T-helper 17 cell (primary cell): ENCODE measurements around the gene NKIRAS1. TPM values are rescaled to one million over a fixed set of nuclear protein-coding genes. Genes with fewer than 3 reads are reported as not detected.

ENCODE experiments used
- ATAC-seq: fragments of 150-1000 bp; cut with Tn5 transposase; 2 replicates; pipeline ENCODE4 v1.10.0; 2021; ENCODE audit warnings: mild to moderate bottlenecking, moderate library complexity
- DNase-seq, 3 donors: peaks; one replicate each; pipeline versions ENCODE4 v3.0.0 to v3.0.0-alpha.2; 2020 to 2021
- H3K9me3 ChIP-seq: one replicate; pipeline ENCODE4 v1.7.0; 2013; ENCODE audit warnings: low read length, mild to moderate bottlenecking; ENCODE audit not compliant: control insufficient read depth, poor library complexity, severe bottlenecking
- H3K27ac Mint-ChIP-seq: one replicate; pipeline ENCODE4 v1.8.0; 2022; ENCODE audit warnings: mild to moderate bottlenecking, moderate library complexity, mixed read lengths
- H3K27me3 Mint-ChIP-seq: one replicate; pipeline ENCODE4 v1.8.0; 2022; ENCODE audit warnings: mixed read lengths
- H3K36me3 Mint-ChIP-seq: one replicate; pipeline ENCODE4 v1.8.0; 2022; ENCODE audit warnings: low read depth, mixed read lengths
- H3K4me1 Mint-ChIP-seq: one replicate; pipeline ENCODE4 v1.8.0; 2022; ENCODE audit warnings: mild to moderate bottlenecking, mixed read lengths
- H3K4me3 Mint-ChIP-seq: one replicate; pipeline ENCODE4 v1.8.0; 2022; ENCODE audit warnings: mild to moderate bottlenecking, moderate library complexity, mixed read lengths
- total RNA-seq, 4 donors: library from RNA in 2 of 4; stranded (reverse) in 2 of 4; gene quantifications; one replicate each; pipeline ENCODE4 v1.2.3 and lab custom pipeline; 2022 to 2026

NKIRAS1 gene
- total RNA-seq (1 to 10 TPM; 2.6 to 2.7 TPM), total RNA-seq (lab: John Stamatoyannopoulos, UW) (5.4 to 8.1 reads per million in 2 donors)

DNA sequence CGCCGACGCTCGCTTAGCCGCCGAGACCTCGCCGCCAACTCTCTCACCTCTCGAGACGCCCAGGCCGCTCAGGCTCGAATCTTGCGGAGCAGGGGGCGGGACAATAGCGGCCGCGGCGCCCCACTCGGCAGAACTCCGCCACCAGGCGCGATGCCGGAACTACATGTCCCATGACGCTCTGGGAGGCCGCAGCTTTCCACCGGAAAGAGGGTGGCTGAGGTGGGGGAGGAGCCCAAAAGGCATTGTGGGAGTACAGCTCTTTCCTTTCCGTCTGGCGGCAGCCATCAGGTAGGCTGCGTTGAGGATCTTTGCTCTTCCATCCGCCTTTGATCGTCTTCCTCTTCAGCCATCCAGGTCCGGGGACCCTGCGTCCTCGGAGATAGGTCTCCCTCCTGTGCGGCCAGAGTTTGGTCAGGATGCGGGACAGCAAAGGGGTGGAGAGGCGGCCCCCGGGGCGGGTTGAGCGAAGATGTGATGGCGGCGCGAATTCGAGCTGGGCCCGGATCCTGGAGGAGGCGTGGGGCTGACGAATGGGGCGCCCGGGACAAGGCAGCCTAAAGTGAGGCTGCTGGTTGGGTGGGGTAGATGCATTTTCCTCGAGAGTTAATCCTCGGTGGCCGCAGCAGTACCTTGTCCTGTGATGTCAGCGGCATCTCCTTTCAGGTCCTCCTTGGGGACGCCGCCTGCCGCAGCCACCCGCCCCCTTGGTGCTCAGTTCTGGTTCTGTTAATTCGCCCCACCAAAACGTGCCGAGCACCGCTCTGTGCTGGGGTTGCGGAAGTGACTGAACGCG is at the start of gene NKIRAS1, which contains the start of gene RPL15:
NKIRAS1 (minus strand) TSS at position 105 of the 793 bp plus-strand sequence. CDS start 6,086 bp downstream, outside the sequence.
RPL15 (plus strand) TSS at position 247 of the 793 bp plus-strand sequence. CDS start 728 bp downstream, outside the sequence.
- ATAC-seq = peak; percentile 95
- Mint-ChIP-seq H3K36me3 (no peaks in the 10 kb centered on the region), H3K4me1 (peaks cover 37% of the 10 kb centered on the region), H3K27ac (peak within 1 kb of the TSS; percentile 98), H3K4me3 (peak within 1 kb of the TSS; percentile 98), H3K27me3 (no peaks in the 10 kb centered on the region)
- no peaks in the 10 kb centered on the region for H3K9me3 ChIP-seq
- DNase-seq = peak; percentile 91 to 95 (median 95)

DNA sequence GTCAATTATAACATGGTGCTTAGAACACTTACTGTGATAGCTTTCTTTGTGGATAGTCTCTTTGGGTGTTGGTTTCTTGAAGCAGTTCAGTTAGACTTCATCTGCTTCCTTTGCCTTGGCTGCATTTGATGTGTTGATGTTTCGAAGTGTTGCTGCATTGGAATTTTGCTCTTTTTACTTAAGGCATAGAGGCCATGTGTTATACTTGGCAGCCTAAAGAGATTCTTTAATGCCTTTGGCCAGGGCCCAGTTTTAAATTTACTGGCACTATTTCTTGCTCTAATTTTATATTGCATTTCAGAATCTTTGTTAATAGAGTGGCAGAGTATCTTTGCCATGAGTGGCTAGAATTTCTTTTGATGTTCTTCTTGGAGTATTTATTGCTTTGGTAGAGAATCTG is 49.5 kb upstream of the NKIRAS1 start:
- Mint-ChIP-seq H3K27me3 (no peaks in the 10 kb centered on the region), H3K4me3 (no peak overlapping the region), H3K4me1 (peaks cover 34% of the 10 kb centered on the region), H3K27ac (peak overlapping the region; percentile 87), H3K36me3 (peaks cover 15% of the 10 kb centered on the region)
- H3K9me3 ChIP-seq = no peaks in the 10 kb centered on the region
- ATAC-seq (no peak), DNase-seq (no peak)

GRCh38 chr3:23964537-23965235 is 47.9 kb upstream of the NKIRAS1 start:
- no peak for ATAC-seq
- H3K4me1 Mint-ChIP-seq = peaks cover 35% of the 10 kb centered on the region
- peak overlapping the region; percentile 47 for H3K27ac Mint-ChIP-seq
- no peak for DNase-seq
- no peaks in the 10 kb centered on the region for H3K27me3 Mint-ChIP-seq
- no peak overlapping the region for H3K4me3 Mint-ChIP-seq
- H3K36me3 Mint-ChIP-seq = peaks cover 11% of the 10 kb centered on the region
- H3K9me3 ChIP-seq = no peaks in the 10 kb centered on the region

- peaks cover 10% of the 10 kb centered on the region for H3K36me3 Mint-ChIP-seq
- peaks cover 35% of the 10 kb centered on the region for H3K4me1 Mint-ChIP-seq
These were observed 45.1 kb upstream of the NKIRAS1 start for GRCh38 chr3:23961913-23962312.

DNA sequence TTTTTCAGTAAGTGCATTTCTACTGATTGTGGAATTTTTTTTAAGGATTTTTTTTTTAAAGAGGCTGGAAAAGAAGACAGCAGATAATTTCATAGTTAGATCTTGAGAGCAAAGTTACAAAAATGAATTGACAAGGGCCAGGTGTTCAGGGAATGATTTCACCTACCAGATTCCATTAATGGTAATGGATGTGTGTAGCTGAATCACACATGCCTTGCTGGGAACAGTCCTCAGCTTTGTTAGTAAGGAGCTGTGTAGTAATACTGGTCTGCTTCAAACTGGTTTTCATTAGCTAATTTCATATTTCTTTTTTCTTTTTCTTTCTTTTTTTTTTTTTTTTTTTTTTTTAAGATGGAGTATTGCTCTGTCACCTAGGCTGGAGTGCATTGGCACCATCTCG is 44.3 kb upstream of the NKIRAS1 start:
- Mint-ChIP-seq H3K4me3 (no peak overlapping the region), H3K36me3 (peaks cover 10% of the 10 kb centered on the region), H3K27me3 (no peaks in the 10 kb centered on the region), H3K4me1 (peaks cover 35% of the 10 kb centered on the region), H3K27ac (peak overlapping the region; percentile 79)
- ATAC-seq = no peak
- no peaks in the 10 kb centered on the region for H3K9me3 ChIP-seq
- DNase-seq = no peak

More at GRCh38 chr3:23961913-23962312, 45.1 kb upstream of the NKIRAS1 start:
- DNase-seq (no peak), ATAC-seq (no peak)
- Mint-ChIP-seq H3K27ac (peak overlapping the region; percentile 79), H3K4me3 (peak overlapping the region; percentile 16), H3K27me3 (no peaks in the 10 kb centered on the region)
- no peaks in the 10 kb centered on the region for H3K9me3 ChIP-seq

DNA sequence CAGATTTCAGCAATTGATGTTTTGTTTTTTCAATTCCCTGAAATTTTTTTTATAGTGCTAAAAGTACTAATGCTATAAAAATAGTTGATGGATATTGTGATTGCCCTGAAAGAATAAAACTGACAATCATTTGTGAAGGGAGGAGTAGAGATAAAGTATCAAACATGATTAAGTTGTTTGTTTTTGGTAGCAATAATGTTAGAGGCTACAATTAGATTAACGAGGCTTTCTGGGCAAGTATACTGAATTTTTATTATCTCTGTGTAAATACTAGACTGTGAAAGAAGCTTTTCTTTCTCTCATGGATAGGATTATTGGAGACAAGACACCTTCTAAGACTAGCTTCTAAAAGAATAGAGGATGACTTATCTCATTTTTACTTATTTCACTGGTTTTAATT is 43.9 kb upstream of the NKIRAS1 start:
- Mint-ChIP-seq H3K36me3 (peaks cover 7% of the 10 kb centered on the region), H3K4me3 (no peak overlapping the region), H3K27me3 (no peaks in the 10 kb centered on the region), H3K4me1 (peaks cover 34% of the 10 kb centered on the region), H3K27ac (peak overlapping the region; percentile 79)
- DNase-seq = no peak
- ATAC-seq = no peak
- H3K9me3 ChIP-seq = no peaks in the 10 kb centered on the region

GRCh38 chr3:23959135-23959900 is 42.5 kb upstream of the NKIRAS1 start:
- Mint-ChIP-seq H3K27ac (peak overlapping the region; percentile 81), H3K36me3 (peaks cover 6% of the 10 kb centered on the region), H3K4me1 (peaks cover 36% of the 10 kb centered on the region), H3K4me3 (peak overlapping the region; percentile 33), H3K27me3 (no peaks in the 10 kb centered on the region)
- peak; percentile 27 for ATAC-seq
- no peaks in the 10 kb centered on the region for H3K9me3 ChIP-seq
- DNase-seq = no peak

GRCh38 chr3:23956701-23957100 is 39.9 kb upstream of the NKIRAS1 start:
- peaks cover 42% of the 10 kb centered on the region for H3K4me1 Mint-ChIP-seq
- H3K27me3 Mint-ChIP-seq = no peaks in the 10 kb centered on the region
- no peak for ATAC-seq
- H3K9me3 ChIP-seq = no peaks in the 10 kb centered on the region
- H3K36me3 Mint-ChIP-seq = peaks cover 6% of the 10 kb centered on the region
- H3K4me3 Mint-ChIP-seq = peak overlapping the region; percentile 12
- DNase-seq = no peak
- peak overlapping the region; percentile 61 for H3K27ac Mint-ChIP-seq

GRCh38 chr3:23954144-23954543 is 37.4 kb upstream of the NKIRAS1 start:
- peaks cover 51% of the 10 kb centered on the region for H3K4me1 Mint-ChIP-seq
- H3K4me3 Mint-ChIP-seq = no peak overlapping the region
- DNase-seq (no peak), ATAC-seq (no peak)
- H3K27ac Mint-ChIP-seq = peak overlapping the region; percentile 83
- no peaks in the 10 kb centered on the region for H3K27me3 Mint-ChIP-seq
- H3K9me3 ChIP-seq = no peaks in the 10 kb centered on the region
- H3K36me3 Mint-ChIP-seq = peaks cover 4% of the 10 kb centered on the region

DNA sequence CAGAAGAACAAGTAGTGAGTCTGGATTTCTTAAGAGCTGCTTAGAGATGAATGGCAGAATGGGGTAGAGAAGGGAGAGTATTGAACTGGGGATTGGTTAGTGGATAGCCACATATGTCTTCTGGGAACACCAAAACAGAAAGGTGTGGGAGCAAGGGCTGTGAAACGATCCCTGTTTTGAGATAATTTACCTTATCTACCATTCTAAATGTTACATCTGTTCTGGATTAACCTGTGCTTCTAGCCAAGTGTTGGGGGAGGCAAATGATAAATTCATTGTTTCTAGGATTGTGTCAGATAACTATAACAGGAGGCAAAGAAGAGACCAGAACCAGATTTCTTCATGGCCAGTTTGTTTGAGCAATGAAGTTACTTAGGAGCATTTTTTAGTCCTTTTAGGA is 36.7 kb upstream of the NKIRAS1 start:
- Mint-ChIP-seq H3K27ac (peak overlapping the region; percentile 83), H3K36me3 (peaks cover 3% of the 10 kb centered on the region)

DNA sequence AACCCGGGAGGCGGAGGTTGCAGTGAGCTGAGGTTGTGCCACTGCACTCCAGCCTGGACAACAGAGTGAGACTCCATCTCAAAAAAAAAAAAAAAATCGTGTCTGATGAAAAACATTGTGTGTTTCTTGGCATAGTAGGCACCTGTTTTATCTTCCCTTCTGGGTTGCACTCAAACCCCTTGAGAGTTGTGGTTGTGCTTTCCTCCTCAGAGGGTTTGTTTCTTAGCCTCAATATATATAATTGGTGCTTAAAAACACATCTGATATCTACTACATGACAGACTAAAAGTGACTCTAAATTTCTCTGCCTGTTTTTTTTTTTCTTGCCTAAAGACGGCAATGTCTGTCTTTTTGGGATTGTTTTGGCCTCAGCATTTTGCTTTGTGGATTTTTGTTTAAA is 35.9 kb upstream of the NKIRAS1 start:
- no peak for ATAC-seq
- Mint-ChIP-seq H3K4me3 (peak overlapping the region; percentile 60), H3K36me3 (peaks cover 3% of the 10 kb centered on the region)

More for the DNA sequence above, 36.7 kb upstream of the NKIRAS1 start:
- no peaks in the 10 kb centered on the region for H3K9me3 ChIP-seq
- H3K4me1 Mint-ChIP-seq = peaks cover 52% of the 10 kb centered on the region
- ATAC-seq (peak; percentile 6), DNase-seq (no peak)
- H3K27me3 Mint-ChIP-seq = no peaks in the 10 kb centered on the region
- no peak overlapping the region for H3K4me3 Mint-ChIP-seq

GRCh38 chr3:23950293-23950692 is 33.5 kb upstream of the NKIRAS1 start:
- ATAC-seq (no peak), DNase-seq (no peak)
- H3K4me1 Mint-ChIP-seq = peaks cover 58% of the 10 kb centered on the region
- no peaks in the 10 kb centered on the region for H3K9me3 ChIP-seq
- H3K4me3 Mint-ChIP-seq = peak overlapping the region; percentile 79
- peak overlapping the region; percentile 73 for H3K27ac Mint-ChIP-seq
- H3K36me3 Mint-ChIP-seq = peaks cover 3% of the 10 kb centered on the region
- no peaks in the 10 kb centered on the region for H3K27me3 Mint-ChIP-seq

More for the DNA sequence above, 35.9 kb upstream of the NKIRAS1 start:
- H3K27me3 Mint-ChIP-seq = no peaks in the 10 kb centered on the region
- no peaks in the 10 kb centered on the region for H3K9me3 ChIP-seq
- peaks cover 59% of the 10 kb centered on the region for H3K4me1 Mint-ChIP-seq
- peak overlapping the region; percentile 73 for H3K27ac Mint-ChIP-seq
- DNase-seq = no peak

- Mint-ChIP-seq H3K27me3 (no peaks in the 10 kb centered on the region), H3K27ac (peak overlapping the region; percentile 73), H3K4me1 (peaks cover 56% of the 10 kb centered on the region), H3K36me3 (peaks cover 3% of the 10 kb centered on the region), H3K4me3 (peak overlapping the region; percentile 79)
- ATAC-seq (no peak), DNase-seq (no peak)
- H3K9me3 ChIP-seq = no peaks in the 10 kb centered on the region
These were observed 33.0 kb upstream of the NKIRAS1 start for GRCh38 chr3:23949784-23950183.
